Urothelium cell line (cell line): Measurements from ENCODE around the gene SLC6A19.
A peak's percentile ranks its signal among the peaks of the same experiment; 100 is the strongest.
"Not testable (repeated sequence)": the region's sequence is repeated elsewhere in the genome, so short reads cannot be mapped to it uniquely, and the experiment has no call there.

Source experiments
- DNase-seq: peaks from one replicate; pipeline ENCODE4 v3.0.0; 2011; ENCODE audit warnings: low spot score, mixed read lengths
- FAIRE-seq: peaks from 2 replicates; lab custom pipeline; 2011; peaks lifted over from hg19 to GRCh38; lab: Jason Lieb, UNC

The SLC6A19 gene

DNA sequence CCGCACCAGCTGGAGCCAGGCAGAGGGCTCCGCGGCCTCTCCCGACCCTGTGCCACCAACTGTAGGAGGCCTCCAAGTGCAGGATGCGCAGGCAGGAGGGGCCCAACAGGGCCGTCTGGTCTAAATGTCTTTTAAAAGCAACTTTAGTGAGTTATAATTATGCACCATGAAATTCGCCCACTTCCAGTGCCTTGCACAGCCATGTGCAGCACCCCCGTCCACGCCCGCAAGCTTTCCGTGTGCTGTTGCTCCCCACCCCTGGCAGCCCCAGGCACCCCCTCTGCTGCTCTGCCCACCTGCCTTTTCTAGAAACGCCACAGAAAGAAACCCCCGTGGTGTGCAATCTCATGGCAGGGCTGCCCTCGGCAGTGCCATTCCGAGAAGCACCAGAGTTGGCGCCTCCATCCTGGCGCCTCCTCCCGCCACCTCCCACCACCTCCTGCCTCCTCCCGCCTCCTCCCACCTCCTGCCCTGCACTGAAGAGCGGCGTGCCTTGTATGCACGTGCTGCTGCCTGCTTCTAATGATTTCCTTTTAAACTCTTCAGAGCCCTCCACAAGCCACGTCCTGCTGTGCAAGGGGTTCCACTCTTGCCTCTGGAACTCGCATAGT lies 16.3 kb downstream of the SLC6A19 start:
- no peak for DNase-seq
- FAIRE-seq = no peak

GRCh38 chr5:1218351-1219080 lies 17.1 kb downstream of the SLC6A19 start:
- DNase-seq (no peak), FAIRE-seq (no peak)

DNA sequence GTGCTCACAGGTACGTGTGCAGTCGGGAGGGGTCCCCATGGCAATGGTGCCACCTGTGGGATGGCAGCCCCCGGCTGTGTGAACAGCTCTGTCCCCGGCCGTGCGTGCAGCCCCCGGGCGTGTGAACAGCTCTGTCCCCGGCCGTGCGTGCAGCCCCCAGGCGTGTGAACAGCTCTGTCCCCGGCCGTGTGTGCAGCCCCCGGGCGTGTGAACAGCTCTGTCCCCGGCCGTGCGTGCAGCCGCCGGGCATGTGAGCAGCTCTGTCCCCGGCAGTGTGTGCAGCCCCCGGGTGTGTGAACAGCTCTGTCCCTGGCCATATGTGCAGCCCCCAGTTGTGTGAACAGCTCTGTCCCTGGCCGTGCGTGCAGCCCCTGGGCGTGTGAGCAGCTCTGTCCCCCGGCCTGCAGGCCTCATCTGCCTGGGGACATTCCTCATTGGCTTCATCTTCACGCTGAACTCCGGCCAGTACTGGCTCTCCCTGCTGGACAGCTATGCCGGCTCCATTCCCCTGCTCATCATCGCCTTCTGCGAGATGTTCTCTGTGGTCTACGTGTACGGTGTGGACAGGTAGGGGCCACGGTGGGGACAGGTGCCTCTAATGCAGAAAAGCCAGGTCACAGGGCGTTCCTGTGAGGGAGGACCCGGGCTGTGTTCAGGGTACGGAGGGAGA lies 17.8 kb downstream of the SLC6A19 start:
- FAIRE-seq (no peak), DNase-seq (no peak)

DNA sequence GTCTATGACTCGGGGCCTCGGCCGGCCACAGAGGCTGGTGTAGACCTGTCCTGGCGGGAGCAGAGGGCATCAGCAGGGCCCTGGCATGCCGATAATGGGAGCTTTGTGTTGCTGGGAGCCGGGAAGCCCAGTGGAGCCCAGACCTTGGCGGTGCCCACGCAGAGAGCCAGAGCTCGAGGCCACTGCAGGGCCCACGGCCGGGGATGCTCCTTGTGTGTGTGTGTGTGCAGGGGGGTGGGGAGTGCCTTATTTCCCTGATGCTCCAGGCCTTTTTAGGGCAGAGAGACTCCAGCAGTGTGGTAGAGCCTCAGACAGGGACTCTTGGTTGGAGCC lies 18.3 kb downstream of the SLC6A19 start:
- DNase-seq (no peak), FAIRE-seq (no peak)

GRCh38 chr5:1220351-1220750 lies 19.0 kb downstream of the SLC6A19 start:
- DNase-seq = no peak

DNA sequence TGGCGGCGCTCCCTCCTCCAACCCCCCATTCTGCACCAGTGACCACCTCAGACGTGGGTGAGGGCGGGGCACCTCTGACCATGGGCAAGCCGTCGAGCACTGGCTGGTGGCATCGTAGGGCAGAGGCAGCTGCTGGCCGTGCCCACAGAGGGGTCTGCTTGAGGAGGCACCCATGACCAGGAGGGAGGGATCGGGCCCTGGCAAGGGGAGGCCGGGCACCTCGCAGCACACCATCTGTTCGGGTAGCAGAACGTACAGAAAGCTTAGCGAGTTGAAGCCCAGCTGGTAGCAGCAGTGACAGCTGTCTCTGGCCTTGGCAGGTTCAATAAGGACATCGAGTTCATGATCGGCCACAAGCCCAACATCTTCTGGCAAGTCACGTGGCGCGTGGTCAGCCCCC lies 19.4 kb downstream of the SLC6A19 start:
- no peak for DNase-seq
- no peak for FAIRE-seq

More at GRCh38 chr5:1220351-1220750, 19.0 kb downstream of the SLC6A19 start:
- no peak for FAIRE-seq

GRCh38 chr5:1221721-1222120 lies 20.3 kb downstream of the SLC6A19 start:
- FAIRE-seq = no peak
- DNase-seq = no peak

DNA sequence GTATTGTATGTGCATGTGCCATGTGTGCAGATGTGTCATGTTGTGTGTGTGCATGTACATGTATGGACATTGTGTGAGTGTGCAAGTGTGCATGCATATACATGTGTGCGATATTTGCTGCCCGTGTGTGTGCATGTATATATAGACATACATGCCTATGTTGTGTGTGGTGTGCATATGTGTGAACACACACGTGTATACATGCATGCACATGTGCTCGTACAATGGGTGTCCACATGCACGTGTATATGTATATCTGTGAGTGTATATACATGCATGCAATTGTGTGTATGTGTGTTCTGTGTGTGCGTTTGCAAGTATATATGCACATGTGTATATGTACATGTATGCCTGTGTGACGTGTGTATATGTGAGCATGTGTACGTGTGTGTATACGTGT lies 20.8 kb downstream of the SLC6A19 start:
- FAIRE-seq = peak; percentile 99
- no peak for DNase-seq

DNA sequence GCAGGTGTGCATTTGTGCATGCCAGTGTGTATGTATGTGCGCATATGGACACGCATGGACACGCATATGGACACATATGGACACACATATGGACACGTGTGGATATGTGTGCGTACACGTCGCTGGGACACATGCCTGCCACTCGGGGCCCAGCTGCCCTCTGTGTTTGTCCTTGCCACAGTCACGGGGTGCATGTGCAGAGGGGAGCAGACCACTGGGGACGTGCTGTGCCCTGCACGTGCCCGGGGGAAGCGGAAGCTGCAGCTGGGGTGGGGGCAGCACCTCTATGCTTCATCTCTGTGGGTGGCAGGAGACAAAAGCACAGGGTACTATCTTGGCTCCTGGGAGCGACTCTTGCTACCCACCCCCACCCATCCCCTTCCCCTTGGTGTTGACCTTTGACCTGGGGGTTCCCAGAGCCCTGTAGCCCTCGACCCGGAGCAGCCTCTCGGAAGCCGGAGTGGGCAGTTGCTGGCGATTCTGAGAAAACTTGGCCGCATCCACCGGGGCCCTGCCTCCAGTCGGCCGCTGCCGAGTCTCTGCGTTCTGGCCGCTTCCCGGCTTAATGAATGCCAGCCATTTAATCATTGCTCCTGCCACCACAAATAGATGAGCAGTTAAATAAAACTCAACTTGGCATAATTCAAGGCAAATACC lies 21.4 kb downstream of the SLC6A19 start:
- no peak for DNase-seq
- FAIRE-seq = no peak

DNA sequence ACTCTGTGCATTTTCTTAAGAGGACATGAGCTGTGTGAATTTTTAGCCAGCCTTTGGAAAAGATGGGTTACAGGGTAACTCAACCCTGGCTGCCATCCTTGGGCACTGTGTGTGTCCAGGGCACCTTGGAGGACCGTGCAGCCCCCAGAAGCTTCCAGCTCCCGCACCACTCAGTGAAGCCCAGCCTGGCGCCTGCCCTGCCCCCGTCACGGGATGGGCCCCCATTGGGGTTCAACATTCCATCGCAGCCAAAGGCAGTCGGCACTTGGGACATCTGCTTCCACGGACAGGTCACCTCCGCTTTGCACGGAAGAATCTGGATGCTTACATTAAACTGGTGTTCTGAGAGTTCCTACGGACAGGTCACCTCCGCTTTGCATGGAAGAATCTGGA lies 21.9 kb downstream of the SLC6A19 start:
- FAIRE-seq (no peak), DNase-seq (no peak)

DNA sequence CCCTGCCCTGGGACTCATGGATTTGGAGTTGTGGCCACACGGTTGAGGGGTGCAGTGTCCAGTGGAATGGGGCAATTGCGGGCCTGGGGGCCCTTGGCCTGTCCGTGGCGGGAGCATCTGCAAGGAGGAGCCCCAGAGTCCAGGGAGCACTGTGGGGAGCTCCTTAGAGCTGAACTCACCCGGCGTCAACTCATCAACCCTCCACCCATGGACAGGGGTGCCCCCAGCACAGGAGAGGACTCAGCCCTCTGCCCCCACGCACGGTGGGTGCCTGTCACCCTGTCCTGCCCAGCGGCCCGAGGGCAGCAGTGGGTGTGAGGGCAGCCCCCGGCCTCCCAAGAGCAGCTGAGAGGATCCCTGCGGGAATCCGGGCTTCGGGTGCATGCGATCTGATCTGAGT lies 23.2 kb downstream of the SLC6A19 start:
- FAIRE-seq (no peak), DNase-seq (no peak)

DNA sequence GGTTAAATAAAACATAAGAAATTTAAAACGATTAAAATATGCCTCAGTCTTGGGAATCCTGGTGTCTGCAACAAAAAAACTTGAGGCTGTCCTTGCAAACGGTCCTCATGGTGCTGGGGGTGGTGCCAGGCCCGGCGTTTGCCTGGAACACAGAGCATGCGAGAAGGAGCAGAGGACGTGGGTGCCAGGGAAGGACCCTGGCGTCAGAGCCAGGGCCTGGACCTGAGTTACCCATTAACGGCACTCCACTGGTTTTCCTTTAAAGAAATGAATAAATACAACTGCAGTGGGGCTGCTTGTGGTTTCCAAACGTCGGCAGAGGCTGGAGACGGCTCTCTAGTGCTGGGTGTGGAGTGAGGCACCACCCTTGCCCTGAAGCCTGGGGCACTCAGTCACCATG lies 23.7 kb downstream of the SLC6A19 start, which contains the start of gene SLC6A18:
TSS of gene SLC6A18 (plus strand) at position 301 of the 400 bp plus-strand sequence. CDS start at position 398, 97 bp downstream.
- DNase-seq (no peak), FAIRE-seq (no peak)

DNA sequence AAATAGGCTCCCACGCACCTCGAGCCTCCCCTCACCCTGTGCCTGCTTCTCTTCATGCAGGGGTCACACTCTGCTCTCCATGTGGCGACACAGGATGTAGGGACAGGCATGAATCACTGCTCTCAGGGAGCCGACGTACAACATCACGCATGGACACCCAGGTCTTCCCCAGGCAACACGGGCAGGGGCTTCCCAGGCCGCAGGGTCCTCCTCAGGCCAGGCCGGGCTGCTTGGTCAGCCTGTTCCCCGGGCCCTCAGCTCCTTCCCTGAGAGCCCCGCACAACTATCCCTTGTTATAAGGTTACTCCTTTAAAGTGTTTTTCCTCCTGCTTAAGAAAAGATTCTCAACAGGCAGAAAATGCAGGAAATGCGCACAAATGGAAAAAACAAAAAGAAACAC lies 24.8 kb downstream of the SLC6A19 start:
- FAIRE-seq (no peak), DNase-seq (no peak)

DNA sequence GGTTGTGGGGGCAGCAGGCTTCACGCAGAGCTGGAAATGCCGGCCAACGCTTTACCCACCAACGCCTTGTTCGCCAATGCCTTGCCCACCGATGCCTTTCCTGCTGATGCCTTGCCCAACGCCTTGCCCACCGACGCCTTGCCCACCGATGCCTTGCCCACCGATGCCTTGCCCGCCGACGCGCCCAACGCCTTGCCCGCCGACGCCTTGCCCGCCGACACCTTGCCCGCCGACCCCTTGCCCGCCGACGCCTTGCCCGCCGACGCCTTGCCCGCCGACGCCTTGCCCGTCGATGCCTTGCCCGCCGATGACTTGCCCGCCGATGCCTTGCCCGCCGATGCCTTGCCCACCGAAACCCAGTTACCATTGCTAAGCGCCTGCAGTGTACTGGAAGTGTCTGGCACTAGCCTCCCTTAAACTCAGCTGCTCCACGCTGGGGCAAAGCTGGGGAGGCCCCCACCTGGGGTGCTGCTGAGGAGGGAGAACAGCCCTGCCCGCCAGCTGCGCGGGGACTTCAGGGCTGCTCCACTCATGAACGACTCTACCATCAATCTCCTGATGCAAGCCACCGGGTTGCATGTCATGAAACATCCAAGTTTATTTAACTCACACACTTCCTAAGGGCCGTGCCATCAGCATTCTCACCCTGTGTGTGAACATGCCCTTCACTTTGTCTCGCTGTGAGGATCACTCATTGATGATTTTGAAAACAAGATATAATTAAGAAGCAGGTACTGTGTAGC lies 25.6 kb downstream of the SLC6A19 start:
- DNase-seq = no peak
- peak; percentile 84 for FAIRE-seq

DNA sequence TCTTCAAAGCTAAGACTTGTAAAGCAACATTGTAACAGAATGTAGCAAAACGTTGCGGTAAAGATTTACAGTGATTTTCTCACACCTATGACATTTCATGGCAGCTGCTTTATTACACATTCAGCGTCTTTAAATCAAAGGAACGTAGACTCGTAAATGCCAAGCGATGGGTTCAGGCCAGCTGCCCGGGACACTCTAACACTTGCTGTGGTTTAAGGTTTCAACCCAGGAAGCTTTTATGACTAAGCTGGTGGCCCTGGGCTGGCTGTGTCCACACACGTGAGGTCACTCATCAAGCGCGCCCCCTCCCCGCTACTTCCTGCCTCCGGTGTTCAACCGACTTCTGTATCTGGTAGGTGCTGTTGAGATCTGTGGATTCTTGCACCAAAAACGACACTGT lies 26.3 kb downstream of the SLC6A19 start:
- DNase-seq (peak; percentile 88), FAIRE-seq (peak; percentile 82)

GRCh38 chr5:1228120-1228519 lies 26.7 kb downstream of the SLC6A19 start:
- DNase-seq = no peak
- FAIRE-seq = no peak

DNA sequence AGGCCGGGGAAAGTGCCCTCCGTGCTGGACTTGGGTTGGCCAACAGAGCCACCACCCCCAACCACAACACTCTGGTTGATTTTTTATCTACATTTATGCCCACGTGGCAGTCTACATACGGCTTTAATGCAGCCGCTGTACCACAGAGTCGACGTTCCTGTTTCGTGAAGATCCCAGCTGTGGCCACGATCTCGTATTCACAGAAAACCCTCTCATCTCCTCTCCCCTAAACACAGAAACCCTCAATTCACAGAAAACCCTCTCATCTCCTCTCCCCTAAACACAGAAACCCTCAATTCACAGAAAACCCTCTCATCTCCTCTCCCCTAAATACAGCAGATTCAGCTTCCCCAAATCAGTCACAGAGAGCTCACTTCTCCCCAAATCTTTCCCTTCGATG lies 27.6 kb downstream of the SLC6A19 start:
- not testable (repeated sequence) for DNase-seq, FAIRE-seq

DNA sequence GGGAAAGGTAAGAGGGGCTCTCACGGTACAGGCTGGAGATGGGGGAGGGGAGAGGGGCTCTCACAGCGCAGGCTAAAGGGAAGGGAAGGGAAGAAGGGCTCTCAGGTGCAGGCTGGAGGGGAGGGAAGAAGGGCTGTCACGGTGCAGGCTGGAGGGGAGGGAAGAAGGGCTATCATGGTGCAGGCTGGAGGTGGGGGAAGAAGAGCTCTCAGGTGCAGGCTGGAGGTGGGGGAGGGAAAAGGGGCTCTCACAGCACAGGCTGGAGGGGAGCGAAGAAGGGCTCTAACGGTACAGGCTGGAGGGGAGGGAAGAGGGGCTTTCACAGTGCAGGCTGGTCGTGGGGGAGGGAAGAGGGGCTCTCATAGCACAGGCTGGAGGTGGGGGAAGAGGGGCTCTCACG lies 28.4 kb downstream of the SLC6A19 start:
- DNase-seq (no peak), FAIRE-seq (no peak)

GRCh38 chr5:1230551-1230950 lies 29.2 kb downstream of the SLC6A19 start:
- no peak for DNase-seq
- FAIRE-seq = no peak

GRCh38 chr5:1231354-1231905 lies 30.0 kb downstream of the SLC6A19 start:
- FAIRE-seq (no peak), DNase-seq (no peak)

- FAIRE-seq (peak; percentile 32), DNase-seq (no peak)
Observed at GRCh38 chr5:1232780-1233179, 31.4 kb downstream of the SLC6A19 start.
